Body of pancreas (tissue), 4 donors: ENCODE data around the gene OR2A25. TPM values are rescaled to one million over a fixed set of nuclear protein-coding genes. Genes with fewer than 3 reads are reported as not detected.

Source experiments
- ATAC-seq: fragments of 150-250 bp; one replicate; pipeline ENCODE4 v1.9.1; 2016
- DNase-seq, 4 donors: peaks; one replicate each; pipeline ENCODE4 v3.0.0-alpha.2; 2019
- H3K27ac ChIP-seq, 4 donors: fragments of 200-600 bp; sonication (generic); 1 replicate in 3 of 4; 2 replicates in 1 of 4; pipeline versions ENCODE4 v1.5.1 to v1.6.1; 2016 to 2019; ENCODE audit warnings: mild to moderate bottlenecking in 1 of 4, mixed read lengths in 1 of 4, moderate library complexity in 1 of 4
- H3K27me3 ChIP-seq, 2 donors: fragments of 200-600 bp; sonication (generic); one replicate each; pipeline ENCODE4 v1.6.0; 2016; ENCODE audit warnings: mild to moderate bottlenecking in 1 of 2
- H3K36me3 ChIP-seq, 2 donors: fragments of 200-600 bp; sonication (generic); replicated peaks in 1 of 2; 2 replicates each; pipeline ENCODE4 v1.5.1; 2016; ENCODE audit warnings: low read depth in 2 of 2; ENCODE audit not compliant: insufficient read depth in 1 of 2
- H3K4me1 ChIP-seq: fragments of 200-600 bp; sonication (generic); one replicate; pipeline ENCODE4 v1.6.0; 2016
- H3K4me3 ChIP-seq, 2 donors: fragments of 200-600 bp; sonication (generic); 1 replicate in 1 of 2; 2 replicates in 1 of 2; pipeline ENCODE4 v1.5.1; 2016 to 2019
- H3K9me3 ChIP-seq, 3 donors: fragments of 200-600 bp; sonication (generic); 1 replicate in 2 of 3; 2 replicates in 1 of 3; pipeline ENCODE4 v1.5.1; 2016
- POLR2A ChIP-seq, 3 donors: fragments of 450-650 bp; IDR thresholded peaks; one replicate each; pipeline ENCODE4 v1.6.1; 2016; ENCODE audit warnings: antibody characterized with exemption in 3 of 3, mild to moderate bottlenecking in 2 of 3
- WGBS, 2 donors: methylation state at CpG; one replicate each; pipeline ENCODE4 v1.1.5; 2017; 5-methylcytosine and 5-hydroxymethylcytosine counted together
- intact Hi-C: fragments of 100-400 bp; cut with DNase I; formaldehyde crosslinking; loops from one replicate; pipeline ENCODE4 v1.15.1; 2023
- total RNA-seq, 2 donors: library from RNA; depleted of rRNA; stranded (reverse); fragments of >200 nt; gene quantifications; one replicate each; pipeline ENCODE4 v1.1.0, GENCODE V29; 2016
- TF ChIP-seq, protein P1 (sequence below), 7 experiments: fragments of 450-650 bp in 4 of 7; fragments of 200-600 bp in 3 of 7; sonication (generic) in 3 of 7; IDR thresholded peaks; one replicate each; pipeline ENCODE4 v1.5.1; 2016 to 2019; ENCODE audit warnings: antibody characterized with exemption in 7 of 7

Gene OR2A25
- total RNA-seq, 2 donors from 2014 or later: not detected

GRCh38 chr7:144102041-144102440 is 32.4 kb downstream of the OR2A25 start:
- no peak overlapping the region for H3K4me3 ChIP-seq
- no peak for ATAC-seq
- H3K27me3 ChIP-seq: no peaks in the 10 kb centered on the region
- no peak overlapping the region for H3K27ac ChIP-seq
- H3K4me1 ChIP-seq: no peaks in the 10 kb centered on the region
- no peaks in the 10 kb centered on the region for H3K9me3 ChIP-seq
- intact Hi-C loops: no loop called here
- H3K36me3 ChIP-seq: no peaks in the 10 kb centered on the region
- no peak for DNase-seq
- TF ChIP-seq, protein P1, sequence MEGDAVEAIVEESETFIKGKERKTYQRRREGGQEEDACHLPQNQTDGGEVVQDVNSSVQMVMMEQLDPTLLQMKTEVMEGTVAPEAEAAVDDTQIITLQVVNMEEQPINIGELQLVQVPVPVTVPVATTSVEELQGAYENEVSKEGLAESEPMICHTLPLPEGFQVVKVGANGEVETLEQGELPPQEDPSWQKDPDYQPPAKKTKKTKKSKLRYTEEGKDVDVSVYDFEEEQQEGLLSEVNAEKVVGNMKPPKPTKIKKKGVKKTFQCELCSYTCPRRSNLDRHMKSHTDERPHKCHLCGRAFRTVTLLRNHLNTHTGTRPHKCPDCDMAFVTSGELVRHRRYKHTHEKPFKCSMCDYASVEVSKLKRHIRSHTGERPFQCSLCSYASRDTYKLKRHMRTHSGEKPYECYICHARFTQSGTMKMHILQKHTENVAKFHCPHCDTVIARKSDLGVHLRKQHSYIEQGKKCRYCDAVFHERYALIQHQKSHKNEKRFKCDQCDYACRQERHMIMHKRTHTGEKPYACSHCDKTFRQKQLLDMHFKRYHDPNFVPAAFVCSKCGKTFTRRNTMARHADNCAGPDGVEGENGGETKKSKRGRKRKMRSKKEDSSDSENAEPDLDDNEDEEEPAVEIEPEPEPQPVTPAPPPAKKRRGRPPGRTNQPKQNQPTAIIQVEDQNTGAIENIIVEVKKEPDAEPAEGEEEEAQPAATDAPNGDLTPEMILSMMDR (IDR thresholded peaks at IDR 0.05): no peak
- no peak for TF ChIP-seq POLR2A (IDR thresholded peaks at IDR 0.05)

DNA sequence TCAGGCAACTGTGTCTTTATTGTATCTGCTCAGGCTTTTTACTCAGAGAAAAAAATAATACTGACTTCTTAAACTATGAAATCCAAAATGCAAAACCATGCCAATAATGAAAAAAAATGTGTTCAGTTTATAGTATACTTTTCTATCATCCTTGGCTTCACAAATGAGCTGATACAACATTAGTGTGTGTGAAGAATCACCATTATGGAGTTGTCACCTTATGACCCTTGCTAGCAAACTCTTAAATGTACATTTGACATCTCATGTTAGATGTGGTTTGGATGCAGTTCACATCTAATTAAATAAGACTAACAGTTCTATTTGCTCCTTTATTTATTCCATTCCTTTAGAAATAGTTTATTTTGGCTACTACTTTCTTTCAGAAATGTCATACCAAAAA is 35.6 kb downstream of the OR2A25 start:
- Histone ChIP-seq H3K27ac (no peak overlapping the region), H3K27me3 (no peaks in the 10 kb centered on the region), H3K9me3 (no peaks in the 10 kb centered on the region), H3K4me3 (no peak overlapping the region), H3K36me3 (no peaks in the 10 kb centered on the region), H3K4me1 (no peaks in the 10 kb centered on the region)
- DNase-seq (no peak), ATAC-seq (no peak)
- intact Hi-C loops: no loop called here
- TF ChIP-seq, protein P1 (IDR thresholded peaks at IDR 0.05): no peak
- no peak for TF ChIP-seq POLR2A (IDR thresholded peaks at IDR 0.05)

DNA sequence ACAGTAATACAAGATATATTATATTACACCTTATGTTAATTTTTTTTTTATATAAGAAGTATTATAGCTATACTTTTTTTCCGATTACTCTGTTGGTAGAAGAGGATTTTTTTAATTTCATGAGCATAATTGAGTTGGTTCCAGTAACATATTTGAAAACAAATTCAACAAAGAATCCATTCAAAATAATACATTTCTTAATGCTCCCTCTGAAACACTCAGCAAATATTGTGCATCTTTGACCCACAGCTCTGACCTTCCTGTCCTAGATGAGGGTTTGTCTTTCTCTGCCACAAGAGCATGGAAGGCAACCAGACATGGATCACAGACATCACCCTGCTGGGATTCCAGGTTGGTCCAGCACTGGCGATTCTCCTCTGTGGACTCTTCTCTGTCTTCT is 39.7 kb downstream of the OR2A25 start, which contains the start of gene OR2A2:
OR2A2 (plus strand) TSS at position 301 of the 400 bp plus-strand sequence; CDS start at position 301, 0 bp downstream.
- Histone ChIP-seq H3K4me3 (no peak within 1 kb of the TSS), H3K9me3 (no peaks in the 10 kb centered on the region), H3K27ac (no peak within 1 kb of the TSS), H3K36me3 (no peaks in the 10 kb centered on the region), H3K4me1 (no peaks in the 10 kb centered on the region), H3K27me3 (no peaks in the 10 kb centered on the region)
- WGBS, 2 donors: 84 to 88% methylated on average over 2 of the region's 2 CpGs
- ATAC-seq (no peak), DNase-seq (no peak)
- intact Hi-C loops: no loop called here
- TF ChIP-seq, protein P1 (IDR thresholded peaks at IDR 0.05): no peak

- DNase-seq (no peak), ATAC-seq (no peak)
- WGBS, 2 donors: 68 to 82% methylated on average over 5 of the region's 5 CpGs
- Histone ChIP-seq H3K9me3 (no peaks in the 10 kb centered on the region), H3K36me3 (no peaks in the 10 kb centered on the region), H3K4me3 (no peak overlapping the region), H3K27me3 (no peaks in the 10 kb centered on the region), H3K4me1 (no peaks in the 10 kb centered on the region), H3K27ac (no peak overlapping the region)
- no peak for TF ChIP-seq POLR2A (IDR thresholded peaks at IDR 0.05)
- TF ChIP-seq, protein P1 (IDR thresholded peaks at IDR 0.05): no peak
- intact Hi-C loops: no loop called here
Observed at GRCh38 chr7:144110272-144110671, 40.7 kb downstream of the OR2A25 start.

DNA sequence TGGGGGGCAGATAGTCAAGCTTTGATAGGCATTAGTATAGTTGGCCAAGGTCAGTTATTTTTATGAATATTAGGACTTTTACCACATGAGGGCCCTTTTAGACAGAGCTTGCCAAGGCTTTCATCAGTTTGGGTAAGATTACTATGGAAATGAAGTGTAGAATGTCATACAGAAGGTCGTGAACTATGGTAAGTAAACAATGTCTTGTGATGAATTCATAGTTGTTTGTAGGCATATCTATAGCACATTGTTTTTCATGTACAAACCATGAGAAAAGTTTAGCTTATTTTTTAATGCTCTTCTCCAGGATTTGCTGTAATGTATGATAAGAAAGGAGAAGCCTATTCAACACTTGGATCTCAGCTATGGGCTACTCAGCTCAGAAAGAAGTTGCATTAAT is 44.0 kb downstream of the OR2A25 start:
- no peak for DNase-seq
- intact Hi-C loops: no loop called here
- WGBS, 2 donors: 11 to 13% methylated on average over 1 of the region's 1 CpG
- H3K36me3 ChIP-seq: no peaks in the 10 kb centered on the region
- no peak for TF ChIP-seq POLR2A (IDR thresholded peaks at IDR 0.05)
- TF ChIP-seq, protein P1 (IDR thresholded peaks at IDR 0.05): no peak
- no peaks in the 10 kb centered on the region for H3K4me1 ChIP-seq
- no peaks in the 10 kb centered on the region for H3K9me3 ChIP-seq
- no peaks in the 10 kb centered on the region for H3K27me3 ChIP-seq
- ATAC-seq: no peak
- no peak overlapping the region for H3K4me3 ChIP-seq
- H3K27ac ChIP-seq: no peak overlapping the region
